ENCODE results near the gene TCP1.
A peak's percentile ranks its signal among the peaks of the same experiment; 100 is the strongest.
"Not testable (repeated sequence)": the region's sequence is repeated elsewhere in the genome, so short reads cannot be mapped to it uniquely, and the experiment has no call there.

Gene TCP1

DNA sequence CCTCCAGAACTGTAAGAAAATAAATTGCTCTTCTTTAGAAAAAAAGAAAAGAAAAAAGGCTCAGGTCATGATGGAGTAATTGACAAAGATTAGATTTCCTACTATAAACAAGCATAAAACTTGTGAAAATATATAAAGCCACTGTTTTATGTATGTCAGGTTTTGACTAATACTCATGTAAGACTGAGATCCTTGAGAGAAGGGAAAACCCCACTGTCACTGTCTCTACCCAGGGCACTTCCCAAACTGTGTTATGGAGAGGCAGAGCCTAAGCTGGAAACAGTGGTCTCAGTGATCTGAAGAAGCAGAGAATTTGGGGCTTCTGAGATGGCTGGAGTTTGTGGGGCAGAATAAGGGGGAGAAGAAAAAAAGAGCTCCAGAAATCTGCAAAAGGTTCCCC lies 19.9 kb downstream of the TCP1 start:
- no peak for DNase-seq

DNA sequence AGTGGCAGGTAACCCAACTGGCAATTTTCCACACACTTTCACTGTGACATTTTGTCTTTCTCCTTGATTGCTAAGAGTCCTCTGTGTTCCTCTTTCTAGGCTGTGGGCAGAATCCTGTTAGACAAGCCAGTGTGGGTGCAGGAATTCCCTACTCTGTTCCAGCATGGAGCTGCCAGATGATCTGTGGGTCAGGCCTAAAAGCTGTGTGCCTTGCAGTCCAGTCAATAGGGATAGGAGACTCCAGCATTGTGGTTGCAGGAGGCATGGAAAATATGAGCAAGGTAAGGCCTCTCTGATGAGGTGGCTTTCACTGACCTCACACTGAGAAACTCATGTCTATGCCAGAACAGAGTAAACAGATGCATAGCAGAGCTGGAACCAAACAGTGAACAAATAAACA lies 22.5 kb downstream of the TCP1 start:
- DNase-seq: no peak

DNA sequence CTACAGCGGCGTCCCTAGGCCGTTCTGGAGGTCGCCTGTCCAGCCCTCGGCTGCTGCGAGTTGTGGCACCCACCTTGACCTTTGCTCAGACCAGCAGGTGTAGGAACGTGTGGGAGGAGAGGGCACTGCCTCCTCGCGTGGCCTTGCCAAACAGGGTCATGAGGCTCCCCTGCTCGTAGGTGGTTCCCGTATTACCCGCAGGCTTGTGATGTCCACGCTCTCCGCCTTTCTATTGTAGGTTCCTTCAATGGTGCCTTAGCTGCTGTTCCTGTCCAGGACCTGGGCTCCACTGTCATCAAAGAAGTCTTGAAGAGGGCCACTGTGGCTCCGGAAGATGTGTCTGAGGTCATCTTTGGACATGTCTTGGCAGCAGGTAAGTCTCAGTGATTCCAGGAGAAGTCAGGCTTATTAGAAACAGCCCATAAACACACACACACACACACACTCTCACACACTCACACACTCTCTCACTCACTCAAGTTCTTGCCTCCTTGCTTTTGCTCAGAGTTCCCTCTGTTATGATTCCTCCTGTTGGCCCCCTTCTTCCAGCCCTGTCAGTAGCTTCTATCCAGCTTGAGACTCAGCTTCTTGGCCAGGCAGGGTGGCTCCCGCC lies 26.6 kb downstream of the TCP1 start:
- peak; percentile 77 for DNase-seq

DNA sequence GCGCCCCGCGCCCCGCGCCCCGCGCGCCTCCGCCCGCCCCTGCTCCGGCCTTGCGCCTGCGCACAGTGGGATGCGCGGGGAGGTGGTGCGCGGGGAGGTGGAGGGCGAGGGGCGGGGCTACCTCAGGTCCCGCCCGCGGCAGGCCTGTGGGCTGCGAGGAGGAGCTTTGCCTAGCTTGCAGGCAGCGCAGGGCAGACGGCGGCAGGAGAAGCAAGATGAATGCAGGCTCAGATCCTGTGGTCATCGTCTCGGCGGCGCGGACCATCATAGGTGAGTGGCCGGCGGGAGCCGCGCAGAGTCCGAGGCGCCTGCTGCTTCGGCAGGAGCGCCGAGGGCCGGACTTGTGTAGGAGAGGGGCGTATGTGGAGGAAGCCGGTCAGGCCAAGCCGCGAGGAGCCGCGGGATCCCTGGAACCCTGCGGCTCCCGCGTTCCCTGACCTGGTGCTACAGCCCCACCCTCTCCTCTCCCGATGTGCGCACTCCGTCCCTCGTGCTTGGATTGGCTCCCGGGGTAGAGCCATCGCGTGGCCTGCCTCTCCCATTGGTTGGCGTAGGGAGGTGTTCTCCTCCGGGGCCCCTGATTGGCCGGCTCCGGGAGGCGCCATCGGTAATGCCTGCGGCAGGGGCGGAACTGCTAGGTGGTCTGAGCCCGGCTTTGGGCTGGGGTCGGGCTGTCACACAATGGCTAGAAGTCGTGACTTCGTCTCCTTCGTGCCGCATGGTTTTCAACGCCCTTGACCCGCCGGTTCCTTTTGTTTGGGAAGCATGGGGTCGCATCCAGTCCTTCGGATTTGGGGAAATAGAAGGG lies 27.3 kb downstream of the TCP1 start, which contains the start of gene ACAT2:
TSS of gene ACAT2 (plus strand) at position 173 of the 808 bp plus-strand sequence. CDS start at position 216, 43 bp downstream.
- DNase-seq: peak; percentile 97

DNA sequence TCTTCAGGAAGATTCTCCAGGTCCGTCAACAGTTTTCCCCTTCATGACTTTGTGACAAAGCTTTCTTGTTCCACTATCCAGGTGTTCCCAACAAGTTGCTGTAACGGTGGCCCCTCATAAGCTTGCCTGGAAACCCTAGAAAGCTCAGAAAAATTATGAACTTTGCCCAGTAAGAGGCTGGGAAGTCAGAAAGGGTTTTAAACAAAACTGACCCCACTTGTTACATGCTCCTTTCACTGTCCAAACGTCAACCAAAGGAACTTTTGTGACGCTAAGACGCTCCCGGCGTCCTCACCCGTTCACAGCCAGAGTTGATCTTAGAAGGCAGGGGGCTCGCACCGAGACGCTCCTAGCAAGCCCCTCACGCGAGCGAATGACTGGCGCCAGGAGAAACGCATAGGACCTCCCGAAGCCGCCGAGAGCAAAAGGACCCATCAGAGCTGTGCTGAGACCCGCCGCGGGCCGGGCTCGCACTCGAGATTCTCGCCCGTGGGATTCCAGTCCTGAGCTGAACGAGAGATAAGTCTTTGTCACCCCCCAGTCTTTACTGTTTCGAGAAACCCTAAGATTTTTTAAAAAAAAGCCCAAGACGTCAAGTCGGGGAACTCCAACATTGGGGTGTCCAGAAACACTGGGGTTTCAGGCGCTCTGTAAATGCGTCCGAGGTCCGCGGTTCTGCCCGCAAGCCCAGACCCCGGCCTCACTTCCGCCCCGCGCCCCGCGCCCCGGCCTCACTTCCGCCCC lies 28.1 kb downstream of the TCP1 start:
- no peak for DNase-seq

DNA sequence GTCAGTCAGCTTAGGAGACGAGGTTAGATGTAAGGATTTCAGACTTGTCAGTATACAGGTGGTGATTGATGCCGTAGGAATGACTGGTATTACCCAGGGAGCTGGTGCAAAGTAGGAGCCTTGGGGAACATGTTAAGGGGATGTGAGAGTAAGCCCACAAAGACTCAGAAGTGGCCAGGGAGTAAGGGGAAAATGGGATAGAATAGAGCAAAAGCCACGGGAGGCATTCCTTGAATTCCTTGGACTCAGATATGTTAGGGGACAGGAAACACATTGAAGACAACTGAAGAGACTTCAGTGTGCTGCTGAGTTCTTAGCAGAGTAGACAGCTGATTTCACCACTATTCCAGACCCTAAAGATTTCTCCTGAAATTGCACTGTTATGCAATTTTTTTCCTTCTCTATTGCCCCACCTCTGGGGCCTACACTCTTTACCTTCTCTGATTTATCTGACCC lies 28.8 kb downstream of the TCP1 start:
- DNase-seq: no peak

DNA sequence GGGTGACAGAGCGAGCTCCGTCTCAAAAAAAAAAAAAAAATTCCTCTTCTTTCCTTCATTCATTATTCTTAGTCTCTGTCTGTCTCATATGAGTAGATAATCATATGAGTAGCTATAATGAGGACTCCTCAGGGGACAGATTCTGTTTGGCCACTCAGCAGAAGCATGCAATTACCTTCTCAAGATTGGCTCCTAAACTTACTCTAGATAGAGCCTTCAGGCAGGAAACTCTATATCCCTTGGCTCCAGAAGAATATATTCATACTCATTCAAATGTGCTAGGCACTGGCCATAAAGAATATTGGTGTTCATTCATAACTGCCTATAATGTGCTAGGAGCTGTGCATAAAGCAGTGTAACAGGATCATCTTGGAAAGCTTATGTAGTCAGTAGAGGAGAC lies 29.8 kb downstream of the TCP1 start:
- DNase-seq: no peak

DNA sequence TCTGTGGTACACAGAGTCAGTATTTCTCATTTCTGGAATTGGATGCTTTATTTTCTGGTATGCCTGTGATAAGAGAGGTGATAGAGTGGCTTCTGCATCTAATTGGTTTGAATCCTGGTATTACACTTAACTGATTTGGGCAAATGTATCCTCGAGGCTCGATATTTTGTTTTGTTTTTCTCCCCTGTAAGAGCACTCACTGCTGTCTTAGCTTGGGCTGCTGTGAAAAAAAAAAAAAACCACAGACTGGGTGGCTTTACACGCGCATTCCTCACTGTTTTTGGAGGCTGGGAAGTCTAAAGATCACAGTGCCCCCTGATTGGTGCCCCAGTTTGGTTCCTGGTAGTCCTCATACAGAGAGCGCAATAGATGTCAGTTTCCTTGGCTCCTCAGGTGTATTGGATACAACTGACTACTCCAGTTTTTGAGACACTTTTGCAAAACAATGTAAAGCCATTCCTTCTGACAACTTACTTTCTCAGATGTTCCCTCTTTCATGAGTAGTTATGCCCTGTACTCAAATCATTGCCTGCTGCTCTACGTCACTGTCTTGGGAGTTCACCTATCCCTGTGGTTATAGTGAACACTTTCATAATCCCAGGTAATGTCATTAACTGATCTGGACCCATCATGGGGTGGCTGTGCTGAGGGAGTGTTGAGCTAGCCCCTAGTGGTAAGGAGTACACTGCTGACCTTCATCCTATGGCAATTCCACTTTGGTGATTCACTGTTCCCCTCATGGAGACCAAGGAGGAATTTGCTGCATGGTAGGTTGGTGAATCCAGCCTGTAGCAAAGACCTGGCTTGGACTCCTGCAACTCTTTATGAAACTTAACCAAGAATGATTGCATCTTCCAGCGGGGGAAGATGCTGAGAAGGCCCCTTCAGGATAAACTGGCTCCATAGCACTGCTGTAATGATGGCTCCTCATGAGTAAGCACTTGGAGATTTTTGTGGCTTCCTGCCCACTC lies 31.1 kb downstream of the TCP1 start:
- DNase-seq: no peak

DNA sequence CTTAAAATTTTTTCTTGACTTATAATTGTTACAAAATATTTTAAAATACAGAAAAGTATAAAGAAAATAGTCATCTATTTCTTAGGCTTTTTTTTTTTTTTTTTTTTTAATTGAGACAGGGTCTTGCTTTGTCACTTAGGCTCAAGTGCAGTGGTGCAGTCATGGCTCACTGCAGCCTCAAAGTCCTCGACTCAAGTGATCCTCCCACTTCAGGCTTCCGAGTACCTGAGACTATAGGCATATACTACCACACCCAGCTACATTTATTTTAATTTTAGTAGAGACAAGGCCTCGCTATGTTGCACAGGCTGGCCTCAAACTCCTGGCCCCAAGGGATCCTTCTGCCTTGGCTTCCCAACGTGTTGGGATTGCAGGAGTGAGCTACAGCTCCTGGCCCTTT lies 32.9 kb downstream of the TCP1 start:
- DNase-seq: no peak

DNA sequence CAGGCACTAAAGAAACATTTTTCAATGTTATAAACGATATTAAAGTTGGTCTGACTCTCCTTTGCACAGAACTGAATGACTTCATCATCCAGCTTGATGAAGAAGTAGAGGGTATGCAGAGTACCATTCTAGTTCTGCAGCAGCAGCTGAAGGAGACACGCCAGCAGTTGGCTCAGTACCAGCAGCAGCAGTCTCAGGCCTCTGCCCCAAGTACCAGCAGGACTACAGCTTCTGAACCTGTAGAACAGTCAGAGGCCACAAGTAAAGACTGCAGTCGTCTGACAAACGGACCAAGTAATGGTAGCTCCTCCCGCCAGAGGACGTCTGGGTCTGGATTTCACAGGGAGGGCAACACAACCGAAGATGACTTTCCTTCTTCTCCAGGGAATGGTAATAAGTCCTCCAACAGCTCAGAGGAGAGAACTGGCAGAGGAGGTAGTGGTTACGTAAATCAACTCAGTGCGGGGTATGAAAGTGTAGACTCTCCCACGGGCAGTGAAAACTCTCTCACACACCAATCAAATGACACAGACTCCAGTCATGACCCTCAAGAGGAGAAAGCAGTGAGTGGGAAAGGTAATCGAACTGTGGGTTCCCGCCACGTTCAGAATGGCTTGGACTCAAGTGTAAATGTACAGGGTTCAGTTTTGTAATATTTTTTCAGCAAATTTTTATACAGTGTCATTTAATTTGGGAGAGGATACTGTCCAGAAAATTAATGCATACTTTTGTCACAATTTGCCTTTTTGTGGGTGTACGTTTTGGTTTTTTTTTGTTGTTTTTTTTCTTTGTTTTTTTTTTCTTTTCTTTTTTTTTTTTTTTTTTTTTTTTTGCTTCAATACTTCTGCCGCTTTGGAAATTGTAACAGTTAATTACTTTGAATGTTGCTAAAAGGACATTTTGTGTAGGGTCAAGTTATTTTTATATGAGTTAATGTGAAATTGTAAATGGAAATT lies 34.2 kb downstream of the TCP1 start:
- DNase-seq: no peak

DNA sequence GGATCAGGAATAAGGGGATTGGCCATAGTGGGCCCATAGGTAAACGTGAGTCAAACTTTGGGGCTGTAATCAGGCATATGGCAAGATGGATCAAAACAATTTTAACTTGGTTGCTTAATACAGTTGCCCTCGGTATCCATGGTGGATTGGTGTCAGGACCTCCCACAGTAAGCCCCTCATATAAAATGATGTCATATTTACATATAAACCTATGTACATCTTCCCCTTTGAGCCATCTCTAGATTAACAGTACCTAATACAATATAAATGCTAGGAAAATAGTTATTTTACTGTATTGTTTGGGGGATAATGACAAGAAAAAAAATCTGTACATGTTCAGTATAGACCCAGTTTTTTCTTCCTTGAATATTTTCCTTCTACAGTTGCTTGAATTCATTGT lies 35.0 kb downstream of the TCP1 start:
- DNase-seq: no peak

DNA sequence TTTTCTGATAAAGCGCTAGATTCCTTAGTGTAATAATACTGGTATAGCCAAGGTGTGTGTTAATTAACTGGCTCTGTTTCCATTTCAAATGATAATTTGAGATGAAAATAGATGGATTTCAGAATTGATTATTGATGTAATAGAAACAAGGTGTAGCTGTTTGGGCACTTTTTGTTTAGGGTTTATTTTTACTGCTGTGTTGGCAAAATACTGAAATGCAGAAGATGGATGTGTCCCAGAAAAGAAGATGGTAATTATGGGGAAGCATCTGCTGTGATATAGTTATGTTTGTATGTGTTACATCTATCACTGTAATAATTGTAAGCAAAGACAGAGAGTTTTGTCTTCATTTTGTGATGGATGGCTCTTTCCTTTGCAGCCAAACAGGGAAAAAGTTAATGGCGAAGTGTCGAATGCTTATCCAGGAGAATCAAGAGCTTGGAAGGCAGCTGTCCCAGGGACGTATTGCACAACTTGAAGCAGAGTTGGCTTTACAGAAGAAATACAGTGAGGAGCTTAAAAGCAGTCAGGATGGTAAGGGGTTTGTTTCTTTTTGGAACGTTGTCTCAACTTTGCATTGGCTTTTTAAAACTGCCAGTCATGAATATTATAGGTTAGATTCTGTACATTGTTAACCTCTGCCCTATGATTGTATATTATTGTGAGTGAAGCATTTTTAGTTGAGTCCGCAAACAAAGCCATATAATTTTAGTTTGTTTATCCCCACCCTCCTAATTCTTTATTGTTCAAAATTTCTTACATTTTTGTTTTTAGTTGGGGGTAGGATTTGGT lies 36.1 kb downstream of the TCP1 start:
- no peak for DNase-seq

DNA sequence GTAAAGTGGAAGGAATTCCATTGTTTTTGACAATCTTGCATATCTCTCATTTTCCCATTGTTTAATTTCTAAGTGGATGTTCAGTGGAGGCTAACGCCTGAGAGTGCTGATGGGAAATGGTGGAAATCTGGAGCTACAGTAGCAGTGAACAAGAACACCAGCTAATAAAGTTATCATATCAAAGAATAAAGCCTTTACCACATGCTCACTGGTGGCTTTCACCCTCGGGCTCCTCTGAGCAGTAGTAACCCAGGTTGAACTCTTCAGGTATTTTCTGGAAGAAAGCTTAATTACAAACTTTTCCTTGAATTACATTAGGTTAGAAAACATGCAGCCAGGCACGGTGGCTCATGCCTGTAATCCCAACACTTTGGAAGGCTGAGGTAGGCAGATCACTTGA lies 38.0 kb downstream of the TCP1 start:
- no peak for DNase-seq

DNA sequence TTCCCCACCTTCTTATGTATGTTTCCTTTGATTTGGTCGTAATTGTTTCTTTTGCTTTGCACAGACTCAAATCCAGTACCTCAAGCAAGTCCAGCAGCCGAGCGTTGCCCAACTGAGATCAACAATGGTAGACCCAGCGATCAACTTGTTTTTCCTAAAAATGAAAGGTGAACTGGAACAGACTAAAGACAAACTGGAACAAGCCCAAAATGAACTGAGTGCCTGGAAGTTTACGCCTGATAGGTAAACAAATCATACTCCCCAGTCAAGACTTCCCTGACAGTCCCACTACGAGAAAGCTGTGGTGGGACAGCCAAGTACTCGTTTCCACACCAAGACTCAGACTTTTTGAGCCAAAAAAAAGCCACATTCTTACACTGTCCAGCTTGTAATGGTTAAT lies 41.3 kb downstream of the TCP1 start:
- DNase-seq: not testable (repeated sequence)

DNA sequence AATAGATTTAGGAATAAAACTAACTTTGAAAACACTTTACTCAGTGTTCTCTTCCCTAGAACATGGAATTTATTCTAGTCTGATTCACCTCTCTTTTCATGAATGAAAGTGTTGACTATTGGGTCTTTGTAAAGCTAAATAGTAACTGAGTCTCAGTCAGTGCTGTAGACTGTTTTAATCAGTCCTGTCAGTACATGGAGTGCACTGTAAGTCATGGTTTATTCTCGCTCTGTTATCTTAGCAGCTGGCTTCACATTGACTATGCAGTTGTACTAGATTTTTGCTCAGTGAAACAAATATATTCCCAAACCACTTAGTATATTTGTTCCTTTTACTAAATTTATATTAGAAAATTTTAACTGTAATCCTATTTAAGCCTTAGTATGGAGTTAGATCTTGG lies 42.6 kb downstream of the TCP1 start:
- no peak for DNase-seq

DNA sequence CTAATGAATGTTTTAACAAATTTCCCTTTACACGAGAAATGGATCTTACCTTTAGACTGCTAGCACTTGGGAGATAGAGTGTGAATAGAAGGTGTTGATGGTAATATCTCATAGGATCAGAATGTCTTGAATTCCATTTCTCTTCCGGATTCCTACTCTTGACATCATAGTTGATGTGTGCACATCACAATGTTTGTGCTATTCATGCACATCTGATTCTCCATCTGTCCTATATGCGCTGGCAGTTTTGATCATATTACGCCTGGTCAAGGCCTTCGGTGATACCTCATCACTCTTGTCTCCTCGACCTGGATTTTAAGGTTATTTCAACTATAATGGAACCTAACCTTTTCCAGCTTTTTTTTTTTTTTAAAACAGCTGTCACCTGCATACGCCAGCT lies 44.3 kb downstream of the TCP1 start:
- DNase-seq: no peak

DNA sequence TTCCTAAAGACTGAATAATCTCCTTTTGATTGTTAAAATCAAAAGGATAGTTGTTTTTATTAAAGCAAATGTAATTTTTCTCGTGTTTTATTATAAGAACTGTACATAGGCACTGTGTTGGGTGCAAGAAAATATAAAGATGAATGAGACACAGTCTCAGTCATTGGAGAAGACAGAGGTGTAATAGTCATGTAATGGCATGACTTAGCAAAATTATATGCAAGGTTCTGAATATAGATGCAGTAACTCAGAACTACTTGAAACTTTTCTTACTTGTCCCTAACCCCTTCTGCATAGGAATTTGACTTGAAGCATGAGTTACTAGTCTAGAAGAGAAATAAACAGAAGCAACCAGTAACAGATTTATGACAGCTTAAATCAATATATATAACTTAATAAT lies 47.2 kb downstream of the TCP1 start:
- DNase-seq: no peak

DNA sequence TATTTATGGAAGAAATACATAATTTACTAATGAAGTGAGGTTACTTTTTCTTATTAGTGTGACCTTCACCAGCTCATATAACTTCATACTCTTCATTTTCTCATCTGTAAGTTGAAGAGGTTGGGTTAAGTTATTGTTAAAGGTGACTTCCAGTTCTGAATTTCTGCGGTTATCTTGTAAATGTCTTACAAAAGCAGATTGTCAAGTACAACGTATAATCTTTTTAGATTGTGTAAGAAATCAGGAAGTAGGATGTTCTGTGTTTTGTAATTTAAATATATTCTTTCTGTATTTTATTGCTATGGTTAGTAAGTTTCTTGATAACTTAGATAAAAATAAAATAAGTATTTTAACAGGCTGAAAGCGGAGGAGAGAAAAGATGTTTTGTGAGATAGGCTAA lies 50.1 kb downstream of the TCP1 start:
- DNase-seq: no peak

DNA sequence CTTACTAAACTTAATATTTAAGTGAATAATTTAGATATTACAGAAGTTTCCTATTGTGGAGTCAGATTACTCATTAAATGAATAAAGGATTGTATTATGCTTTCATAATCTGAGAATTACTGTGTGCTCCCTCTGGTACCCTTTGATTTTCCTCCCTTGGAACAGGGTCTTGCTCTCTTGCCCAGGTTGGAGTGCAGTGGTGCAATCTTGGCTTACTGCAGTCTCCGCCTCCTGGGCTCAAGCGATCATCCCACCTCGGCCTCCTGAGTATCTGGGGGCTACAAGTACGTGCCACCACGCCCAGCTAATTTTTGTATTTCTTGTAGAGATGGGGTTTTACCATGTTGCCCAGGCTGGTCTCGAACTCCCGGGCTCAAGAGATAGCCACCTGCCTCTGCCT lies 52.5 kb downstream of the TCP1 start:
- no peak for DNase-seq

DNA sequence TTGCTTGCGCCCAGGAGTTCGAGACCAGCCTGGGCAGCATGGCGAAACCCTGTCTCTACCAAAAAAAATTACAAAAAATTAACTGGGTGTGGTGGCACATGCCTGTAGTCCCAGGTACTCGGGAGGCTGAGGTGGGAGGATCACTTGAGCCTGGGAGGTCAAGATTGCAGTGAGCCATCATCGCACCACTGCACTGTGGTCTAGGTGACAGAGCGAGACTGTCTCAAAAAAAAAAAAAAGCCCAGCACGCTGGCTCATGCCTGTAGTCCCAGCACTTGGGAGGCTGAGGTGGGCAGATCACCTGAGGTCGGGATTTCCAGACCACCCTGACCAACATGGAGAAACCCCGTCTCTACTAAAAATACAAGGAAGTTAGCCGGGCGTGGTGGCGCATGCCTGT lies 56.0 kb downstream of the TCP1 start:
- not testable (repeated sequence) for DNase-seq

DNA sequence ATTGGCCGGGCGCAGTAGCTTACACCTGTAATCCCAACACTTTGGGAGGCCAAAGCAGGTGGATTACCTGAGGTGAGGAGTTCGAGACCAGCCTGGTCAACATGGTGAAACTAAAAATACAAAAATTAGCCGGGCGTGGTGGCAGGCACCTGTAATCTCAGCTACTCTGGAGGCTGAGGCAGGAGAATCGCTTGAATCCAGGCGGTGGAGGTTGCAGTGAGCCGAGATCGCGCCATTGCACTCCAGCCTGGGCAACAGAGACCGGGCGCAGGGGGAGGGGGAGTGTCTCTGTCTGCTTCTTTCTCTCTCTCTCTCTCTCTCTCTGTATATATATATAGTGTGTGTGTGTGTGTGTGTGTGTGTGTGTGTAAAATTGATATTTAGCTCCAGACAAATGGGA lies 56.9 kb downstream of the TCP1 start:
- not testable (repeated sequence) for DNase-seq

Measured in activated effector memory CD4-positive, alpha-beta T cell treated with anti-CD3 and anti-CD28 coated beads, Interleukin-2, amount 50 U/mL, for 16 hours (primary cell).